ENCODE data around the gene GRAMD2B.

- TF ChIP-seq EZH2phosphoT487 (IDR thresholded peaks at IDR 0.05; ENCODE audit: insufficient read depth, low read depth) (no peak), EZH2 (IDR thresholded peaks at IDR 0.05; ENCODE audit: insufficient read depth, poor library complexity, severe bottlenecking) (no peak)
Observed at GRCh38 chr5:126499278-126499677, 76.1 kb downstream of the GRAMD2B start.

Data from GM23248 (cell line).